HT-29 (cell line): ENCODE results near the gene PDSS1. TPM values are rescaled to one million over a fixed set of nuclear protein-coding genes. Genes with fewer than 3 reads are reported as not detected.

Experiments used
- DNase-seq: peaks from one replicate; pipeline ENCODE4 v3.0.0-alpha.2; 2015; ENCODE audit warnings: low spot score
- total RNA-seq: library from RNA; depleted of rRNA; stranded (reverse); fragments of >200 nt; shearing (Covaris generic); gene quantifications from 2 replicates; pipeline ENCODE4 v1.2.3, GENCODE V29; 2014

PDSS1 gene
- total RNA-seq, 1 experiment from 2014 or later: 25.9 TPM

- DNase-seq: no peak
Observed at GRCh38 chr10:26698909-26699308, 1.4 kb downstream of the PDSS1 start.

DNA sequence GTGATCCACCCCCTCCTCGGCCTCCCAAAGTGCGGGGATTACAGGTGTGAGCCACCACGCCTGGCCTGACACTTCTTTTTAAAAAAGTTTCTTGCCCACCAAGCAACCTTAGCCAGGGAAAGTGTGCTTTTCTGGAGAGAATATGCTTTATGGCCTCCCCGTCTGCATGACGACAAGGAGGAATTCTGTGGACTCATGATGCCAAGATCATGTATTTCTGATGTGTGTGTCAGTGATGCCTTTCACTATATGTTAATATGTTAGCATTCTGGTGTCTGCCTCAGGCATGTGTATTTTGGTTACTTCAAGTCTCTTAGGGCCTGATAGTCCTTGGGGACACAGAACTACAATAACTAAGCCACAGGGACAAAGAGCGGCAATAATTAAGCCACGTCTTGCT, 2.1 kb downstream of the PDSS1 start:
- DNase-seq: no peak

GRCh38 chr10:26700884-26701630, 3.6 kb downstream of the PDSS1 start:
- peak; percentile 14 for DNase-seq

GRCh38 chr10:26703096-26703495, 5.6 kb downstream of the PDSS1 start:
- DNase-seq: no peak

GRCh38 chr10:26703974-26704373, 6.5 kb downstream of the PDSS1 start:
- no peak for DNase-seq

GRCh38 chr10:26706206-26706605, 8.7 kb downstream of the PDSS1 start:
- no peak for DNase-seq

DNA sequence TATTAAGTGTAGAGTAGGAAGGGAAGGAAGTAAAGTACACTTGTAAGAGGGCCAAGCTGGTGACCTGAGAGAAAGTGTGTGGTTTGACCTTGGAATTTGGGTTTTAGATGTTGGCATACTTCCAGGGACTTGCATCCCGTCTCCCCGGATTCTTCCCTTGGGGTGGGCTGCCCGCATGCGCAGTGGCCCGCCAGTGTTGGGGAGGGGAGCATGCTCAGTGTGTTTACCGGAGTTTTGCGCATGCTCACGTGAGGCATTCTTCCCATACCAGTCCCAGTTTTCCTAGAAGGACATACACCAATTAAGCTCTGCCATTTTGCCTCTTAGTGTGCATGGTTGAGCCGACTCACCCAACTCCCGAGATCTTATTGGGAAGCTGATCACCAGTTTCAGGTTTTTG, 9.4 kb downstream of the PDSS1 start:
- no peak for DNase-seq

DNA sequence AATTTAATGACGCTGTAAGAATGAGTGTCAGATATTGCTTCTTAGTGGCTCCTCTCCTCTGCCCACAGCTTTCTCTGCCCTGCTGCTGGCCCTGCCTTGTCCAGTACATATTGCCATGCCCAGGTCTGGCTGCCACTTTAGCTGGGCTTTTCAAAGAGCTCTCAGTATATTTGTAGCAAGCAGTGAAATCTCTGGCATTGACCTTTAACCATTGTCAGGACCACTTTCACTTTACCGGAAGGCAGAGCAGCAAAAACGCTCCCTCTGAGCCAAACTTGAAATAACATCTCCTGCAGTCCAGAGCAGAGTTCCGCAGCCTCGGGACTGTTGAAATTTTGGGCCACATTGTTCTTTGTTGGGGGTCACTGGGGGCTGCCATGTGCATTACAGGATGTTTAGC, 13.8 kb downstream of the PDSS1 start:
- DNase-seq: no peak

DNA sequence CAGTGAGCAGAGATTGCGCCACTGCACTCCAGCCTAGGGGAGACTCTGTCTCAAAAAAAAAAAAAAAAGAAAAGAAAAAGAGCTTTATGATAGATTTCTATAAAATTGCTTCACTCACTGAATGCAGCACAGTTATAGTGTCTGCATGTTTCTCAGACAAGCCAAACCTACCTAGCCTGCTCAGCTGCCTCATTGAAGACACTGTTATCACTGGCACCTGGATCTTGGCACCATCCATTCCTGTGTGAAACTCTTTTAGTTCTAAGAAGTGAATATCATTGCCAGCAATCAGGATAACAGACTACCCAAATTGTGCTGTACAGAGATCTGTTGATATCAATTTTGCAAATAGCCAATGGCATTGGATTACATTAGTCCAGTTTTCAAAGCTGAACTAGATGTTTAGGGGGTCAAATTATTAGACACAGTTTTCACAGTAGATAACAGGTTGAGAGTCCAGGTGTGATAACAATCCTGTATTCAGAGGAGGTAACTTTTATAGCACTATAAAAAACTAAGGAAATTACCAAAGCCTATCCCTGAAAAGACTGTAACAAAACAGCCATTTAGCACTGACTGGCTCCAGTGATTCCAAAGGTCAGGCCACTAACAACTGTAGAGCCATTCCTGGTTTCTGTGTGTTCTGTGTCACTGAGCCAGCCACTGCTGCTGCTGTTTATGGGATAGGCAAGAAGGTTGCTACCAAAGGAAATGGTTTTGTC, 17.1 kb downstream of the PDSS1 start:
- peak; percentile 50 for DNase-seq

DNA sequence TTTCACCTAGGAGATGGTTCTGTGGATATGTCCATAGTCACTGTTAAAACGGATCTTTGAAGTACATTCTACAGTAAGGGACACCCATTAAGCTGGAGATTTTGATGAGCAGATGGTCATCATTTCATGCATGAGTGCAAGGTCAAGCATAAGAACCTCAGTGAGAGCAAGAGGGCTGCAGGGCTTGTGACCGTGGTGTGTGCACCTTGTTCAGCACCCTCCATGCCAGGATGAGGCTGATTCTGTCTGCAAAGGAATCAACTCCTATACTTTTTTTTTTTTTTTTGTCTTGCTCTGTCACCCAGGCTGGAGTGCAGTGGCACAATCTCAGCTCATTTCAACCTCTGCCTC, 17.6 kb downstream of the PDSS1 start:
- no peak for DNase-seq

DNA sequence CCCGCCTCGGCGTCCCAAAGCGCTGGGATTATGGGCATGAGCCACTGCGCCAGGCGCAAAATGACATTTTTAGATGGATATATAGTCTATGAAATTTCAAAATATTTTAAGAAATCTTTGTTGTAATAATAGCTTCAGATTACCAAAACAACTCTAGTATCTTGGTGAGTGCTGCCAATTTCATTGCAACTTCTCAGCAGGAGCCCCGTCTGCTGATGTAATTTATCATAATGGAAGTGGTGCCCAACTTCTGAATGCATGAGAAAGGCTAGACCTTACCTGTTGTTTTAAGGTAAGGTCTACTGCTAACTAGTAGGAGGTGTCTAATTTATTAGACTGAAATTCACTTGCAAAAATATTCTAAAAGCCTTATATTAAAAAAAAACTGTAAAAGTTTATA, 20.0 kb downstream of the PDSS1 start:
- no peak for DNase-seq

GRCh38 chr10:26721561-26721960, 24.1 kb downstream of the PDSS1 start:
- no peak for DNase-seq

GRCh38 chr10:26723016-26723415, 25.5 kb downstream of the PDSS1 start:
- DNase-seq: no peak

GRCh38 chr10:26725837-26726727, 28.6 kb downstream of the PDSS1 start:
- peak; percentile 41 for DNase-seq

- DNase-seq: no peak
Observed at GRCh38 chr10:26727005-26727404, 29.5 kb downstream of the PDSS1 start.

GRCh38 chr10:26728957-26729356, 31.5 kb downstream of the PDSS1 start:
- DNase-seq: no peak

- DNase-seq: no peak
Observed at GRCh38 chr10:26729395-26729794, 31.9 kb downstream of the PDSS1 start.

DNA sequence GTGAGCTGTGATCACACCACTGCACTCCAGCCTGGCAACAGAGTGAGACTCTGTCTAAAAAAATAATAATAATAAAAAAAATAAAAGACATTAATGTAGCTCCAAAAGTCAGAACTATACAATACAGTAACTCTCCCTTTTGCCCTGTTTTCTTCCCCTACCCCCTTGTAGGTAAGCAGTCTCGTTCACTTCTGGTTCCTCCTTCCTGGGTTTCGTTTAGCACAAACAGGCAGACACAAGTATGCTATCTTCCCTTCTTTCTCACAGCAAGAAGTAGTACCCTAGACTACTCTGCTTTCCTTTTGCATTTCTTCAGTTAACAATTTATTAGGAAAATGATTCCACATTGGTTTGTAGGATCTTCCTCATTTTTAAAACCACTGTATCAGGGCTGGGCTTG, 33.1 kb downstream of the PDSS1 start:
- DNase-seq: no peak

DNA sequence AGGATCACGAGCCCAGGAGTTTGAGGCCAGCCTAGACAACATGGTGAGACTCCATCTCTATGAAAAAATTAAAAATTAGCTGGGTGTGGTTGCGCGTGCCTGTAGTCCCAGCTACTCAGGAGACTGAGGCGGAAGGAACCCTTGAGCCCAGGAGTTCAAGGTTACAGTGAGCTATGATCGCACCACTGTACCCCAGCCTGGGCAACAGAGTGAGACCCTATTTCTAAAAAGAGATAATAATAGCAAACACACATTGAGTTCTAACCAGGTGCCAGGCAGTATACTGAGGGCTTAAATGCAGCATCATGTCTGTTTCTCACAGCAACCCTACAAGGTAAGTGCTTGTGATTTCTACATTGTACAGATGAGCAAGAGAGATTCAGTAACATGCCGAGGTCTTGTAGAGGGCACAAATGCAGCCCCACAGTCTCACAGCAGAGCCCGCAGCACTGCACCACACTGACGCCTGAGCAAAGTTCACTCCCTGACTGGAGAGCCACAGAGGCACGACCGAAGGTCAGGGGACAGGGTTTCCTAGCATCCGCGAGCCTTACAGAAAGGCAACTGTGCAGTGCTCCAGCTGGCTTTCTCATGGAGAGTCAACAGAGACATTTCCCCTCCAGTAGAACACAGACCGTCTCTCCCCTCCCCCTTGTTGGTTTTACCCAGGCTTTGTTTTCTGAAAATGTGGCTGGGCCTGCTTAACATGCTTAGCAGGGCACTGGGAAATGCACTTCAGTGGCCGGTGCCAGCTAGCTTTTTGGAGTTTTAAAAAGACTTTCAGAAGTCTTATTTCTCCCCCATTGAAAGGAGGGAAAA, 36.5 kb downstream of the PDSS1 start:
- DNase-seq: no peak

- DNase-seq: no peak
Observed at GRCh38 chr10:26735435-26735834, 37.9 kb downstream of the PDSS1 start.

DNA sequence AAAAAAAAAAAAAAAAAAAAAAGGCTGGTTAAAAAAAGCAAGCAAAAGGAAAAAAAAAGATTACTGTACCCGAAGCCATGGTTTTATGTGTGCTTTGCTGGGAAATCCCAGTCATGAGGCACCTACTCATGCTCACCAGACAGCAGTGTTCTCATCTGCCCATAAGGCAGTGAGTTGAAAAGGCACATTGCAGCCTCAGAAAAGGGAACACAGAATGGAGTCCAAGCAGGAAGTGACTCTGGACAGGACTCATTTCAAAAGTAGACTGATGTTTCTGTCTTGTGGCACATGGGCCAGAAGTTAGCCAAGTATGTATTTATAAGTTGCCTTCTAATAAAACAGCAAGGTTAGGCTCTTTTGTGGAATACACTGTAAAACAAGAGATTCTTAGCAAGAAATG, 40.2 kb downstream of the PDSS1 start:
- no peak for DNase-seq
